HepG2 (cell line): ENCODE measurements around the gene CAPZB. TPM values are rescaled to one million over a fixed set of nuclear protein-coding genes. Genes with fewer than 3 reads are reported as not detected.
A peak's percentile ranks its signal among the peaks of the same experiment; 100 is the strongest.

Experiments used
- AGO1 ChIP-seq: fragments of 200-400 bp; formaldehyde crosslinking; IDR thresholded peaks from 2 replicates; pipeline ENCODE4 v1.6.1; 2017; ENCODE audit warnings: mild to moderate bottlenecking, low read depth, low read length, moderate library complexity; ENCODE audit not compliant: poor library complexity, severe bottlenecking
- BRF2 ChIP-seq: sonication (generic); formaldehyde crosslinking; IDR thresholded peaks from 2 replicates; pipeline ENCODE4 v1.8.1; 2022; ENCODE audit warnings: mild to moderate bottlenecking, missing genetic modification reagents
- FOXK2 ChIP-seq: fragments of 450-650 bp; IDR thresholded peaks from 2 replicates; pipeline ENCODE4 v1.6.1; 2016
- GLMP ChIP-seq: sonication (generic); formaldehyde crosslinking; IDR thresholded peaks from 2 replicates; pipeline ENCODE4 v1.9.0; 2021; ENCODE audit warnings: missing genetic modification reagents, mild to moderate bottlenecking, borderline replicate concordance
- KLF11 ChIP-seq: IDR thresholded peaks from 2 replicates; pipeline ENCODE4 v1.6.1; 2016; ENCODE audit warnings: missing compliant biosample characterization
- MBNL3 ChIP-seq: fragments of 250-450 bp; sonication (Bioruptor Pico); conservative IDR thresholded peaks from 2 replicates; pipeline ENCODE4 v1.8.0; 2022; ENCODE audit warnings: mild to moderate bottlenecking, inconsistent platforms
- MXD4 ChIP-seq: IDR thresholded peaks from 2 replicates; pipeline ENCODE4 v1.6.1; 2016; ENCODE audit warnings: mild to moderate bottlenecking, missing biosample characterization, missing genetic modification reagents
- PHF21A ChIP-seq: sonication (generic); formaldehyde crosslinking; IDR thresholded peaks from 2 replicates; pipeline ENCODE4 v1.5.0; 2020; ENCODE audit warnings: mild to moderate bottlenecking, missing genetic modification reagents
- PRDM10 ChIP-seq: sonication (generic); formaldehyde crosslinking; IDR thresholded peaks from 2 replicates; pipeline ENCODE4 v1.4.0; 2020; ENCODE audit warnings: low read depth, missing genetic modification reagents
- TBP ChIP-seq: sonication (generic); formaldehyde crosslinking; IDR thresholded peaks from 2 replicates; pipeline ENCODE4 v1.5.0; 2020; ENCODE audit warnings: missing genetic modification reagents
- TFDP1 ChIP-seq: IDR thresholded peaks from 2 replicates; pipeline ENCODE4 v1.6.1; 2016; ENCODE audit warnings: missing compliant biosample characterization, missing genetic modification reagents, borderline replicate concordance
- YY1 ChIP-seq: IDR thresholded peaks from 2 replicates; pipeline ENCODE4 v1.6.1; 2011; ENCODE audit warnings: low read length, low read depth, moderate library complexity, mild to moderate bottlenecking; ENCODE audit not compliant: insufficient read depth, insufficient replicate concordance
- ZNF275 ChIP-seq: sonication (generic); formaldehyde crosslinking; IDR thresholded peaks from 2 replicates; pipeline ENCODE4 v1.8.0; 2022; ENCODE audit warnings: missing genetic modification reagents, mild to moderate bottlenecking, inconsistent platforms, borderline replicate concordance
- ZNF329 ChIP-seq: sonication (generic); formaldehyde crosslinking; IDR thresholded peaks from 2 replicates; pipeline ENCODE4 v1.9.0; 2021; ENCODE audit warnings: low read depth, mild to moderate bottlenecking, missing genetic modification reagents
- ZNF550 ChIP-seq: sonication (generic); formaldehyde crosslinking; IDR thresholded peaks from 2 replicates; pipeline ENCODE4 v1.4.0; 2020; ENCODE audit warnings: mild to moderate bottlenecking, missing genetic modification reagents, borderline replicate concordance
- ZNF740 ChIP-seq: sonication (generic); formaldehyde crosslinking; IDR thresholded peaks from 2 replicates; pipeline ENCODE4 v1.4.0; 2020; ENCODE audit warnings: missing genetic modification reagents
- ZNF770 ChIP-seq: sonication (generic); formaldehyde crosslinking; IDR thresholded peaks from 2 replicates; pipeline ENCODE4 v1.5.0; 2020; ENCODE audit warnings: mild to moderate bottlenecking, missing genetic modification reagents
- polyA plus RNA-seq, 8 experiments: library from polyadenylated mRNA; depleted of rRNA in 3 of 8; stranded (reverse) in 7 of 8; unstranded in 1 of 8; fragments of >200 nt; fragmentation: Illumina TruSeq in 4 of 8; extraction: Trizol in 4 of 8; gene quantifications; 2 replicates each; pipeline versions ENCODE4 v1.2.1 to v1.2.3, GENCODE V29; 2011 to 2016; ENCODE audit warnings: low read depth in 4 of 8, missing spikeins in 1 of 8, mixed read lengths in 1 of 8; ENCODE audit not compliant: insufficient read depth in 1 of 8
- total RNA-seq, 5 experiments: library from RNA; depleted of rRNA; stranded (reverse); fragments of >200 nt; fragmentation: Illumina TruSeq; extraction: Trizol; gene quantifications; 2 replicates each; pipeline ENCODE4 v1.2.3, GENCODE V29; 2016; ENCODE audit warnings: low read depth in 1 of 5

CAPZB gene
- total and polyA plus RNA-seq, 2 of the 13 experiments (the other 11 are each of a cell fraction or from before 2014, with no cell fraction given), result 58.9 to 76.9 TPM

- TF ChIP-seq PRDM10 (CRISPR knock-in tag) (no peak), MBNL3 (CRISPR knock-in tag) (no peak), TFDP1 (CRISPR knock-in tag) (peak; percentile 57; the same call in 1 of the 2 replicates), ZNF550 (CRISPR knock-in tag) (no peak), AGO1 (no peak), PHF21A (CRISPR knock-in tag) (no peak), ZNF275 (CRISPR knock-in tag) (no peak; the same call in 1 of the 2 replicates), MXD4 (CRISPR knock-in tag) (peak; percentile 82; the same call in 1 of the 2 replicates), BRF2 (CRISPR knock-in tag) (no peak), YY1 (peak; percentile 41), GLMP (no peak), ZNF740 (no peak; the same call in 1 of the 2 replicates), FOXK2 (no peak), ZNF329 (CRISPR knock-in tag) (peak; percentile 64; the same call in 1 of the 2 replicates), KLF11 (no peak), TBP (CRISPR knock-in tag) (no peak), ZNF770 (CRISPR knock-in tag) (no peak)
Measured at GRCh38 chr1:19485362-19486187, at the start of gene CAPZB (continued).
